HG02642 (cell line): ENCODE data around the gene PPP1CA.

ENCODE experiments used
- ATAC-seq: cut with Tn5 transposase; IDR thresholded peaks from one replicate; pipeline ENCODE4 v1.9.1; 2021; ENCODE audit warnings: mild to moderate bottlenecking; ENCODE audit not compliant: unreplicated experiment, poor library complexity

Gene PPP1CA

GRCh38 chr11:67372321-67372992 is 29.2 kb downstream of the PPP1CA start:
- ATAC-seq, result peak; percentile 24

GRCh38 chr11:67371911-67372320 is 29.7 kb downstream of the PPP1CA start:
- ATAC-seq, result no peak

GRCh38 chr11:67371189-67371910 is 30.3 kb downstream of the PPP1CA start:
- no peak for ATAC-seq

- no peak for ATAC-seq
These were observed 31.1 kb downstream of the PPP1CA start for GRCh38 chr11:67370351-67371076.

- ATAC-seq, result no peak
These were observed 31.8 kb downstream of the PPP1CA start for GRCh38 chr11:67369801-67370284.

- no peak for ATAC-seq
These were observed 32.4 kb downstream of the PPP1CA start for GRCh38 chr11:67369275-67369674.

GRCh38 chr11:67368621-67369020 is 33.0 kb downstream of the PPP1CA start:
- no peak for ATAC-seq

GRCh38 chr11:67367761-67368227 is 33.9 kb downstream of the PPP1CA start:
- no peak for ATAC-seq

GRCh38 chr11:67366961-67367760 is 34.5 kb downstream of the PPP1CA start:
- no peak for ATAC-seq

GRCh38 chr11:67366546-67366945 is 35.1 kb downstream of the PPP1CA start:
- no peak for ATAC-seq

GRCh38 chr11:67365736-67366444 is 35.8 kb downstream of the PPP1CA start:
- ATAC-seq, result no peak

- ATAC-seq, result no peak
These were observed 36.6 kb downstream of the PPP1CA start for GRCh38 chr11:67364783-67365722.

- no peak for ATAC-seq
These were observed 37.5 kb downstream of the PPP1CA start for GRCh38 chr11:67364169-67364568.

- no peak for ATAC-seq
These were observed 43.6 kb downstream of the PPP1CA start for GRCh38 chr11:67357831-67358670.

GRCh38 chr11:67356864-67357561 is 44.6 kb downstream of the PPP1CA start:
- no peak for ATAC-seq

GRCh38 chr11:67356387-67356863 is 45.2 kb downstream of the PPP1CA start:
- ATAC-seq, result no peak
